HG03521 (cell line): ENCODE results near the gene CCDC13.

Experiments used
- ATAC-seq: cut with Tn5 transposase; IDR thresholded peaks from one replicate; pipeline ENCODE4 v1.9.1; 2021; ENCODE audit warnings: mild to moderate bottlenecking, moderate library complexity; ENCODE audit not compliant: unreplicated experiment

Gene CCDC13

DNA sequence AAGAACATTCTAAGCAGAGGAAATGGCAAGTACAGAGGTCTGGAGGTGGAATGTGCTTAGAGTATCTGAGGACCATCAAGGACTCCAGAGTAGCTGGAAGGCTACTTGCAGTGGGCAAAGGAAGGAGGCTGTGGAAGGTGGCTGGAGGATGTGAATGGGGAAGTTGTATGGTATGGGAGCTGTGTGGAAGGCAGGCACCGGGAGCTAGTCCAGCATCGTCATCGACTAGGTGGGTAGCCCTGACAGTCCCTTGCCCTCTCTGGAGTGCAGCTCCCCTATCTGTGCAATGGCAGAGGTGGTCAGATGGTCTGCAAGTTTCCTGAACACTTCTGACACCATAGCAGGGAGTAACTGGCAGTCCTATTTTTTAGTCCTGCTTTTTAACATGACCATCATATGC lies 19.3 kb downstream of the CCDC13 start:
- ATAC-seq, result no peak

DNA sequence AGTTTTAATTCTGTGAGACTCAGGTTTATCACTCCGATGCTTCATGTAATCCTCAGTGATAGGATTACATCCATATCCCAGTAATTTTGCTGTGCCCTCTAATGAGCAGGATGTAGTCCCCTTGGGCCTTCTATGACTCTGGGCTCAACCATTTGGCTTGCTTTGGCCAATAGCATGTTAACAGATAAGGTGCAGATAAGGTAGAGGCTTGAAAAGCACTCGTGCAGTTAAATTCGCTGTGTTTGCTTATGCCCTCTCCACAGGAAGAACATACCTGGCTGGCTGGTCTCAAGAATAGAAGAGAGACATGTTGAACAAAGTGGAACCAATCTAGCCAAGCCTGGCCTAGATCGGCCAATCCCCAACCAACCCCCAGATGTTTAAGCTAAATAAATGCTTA lies 20.1 kb downstream of the CCDC13 start:
- ATAC-seq, result no peak

DNA sequence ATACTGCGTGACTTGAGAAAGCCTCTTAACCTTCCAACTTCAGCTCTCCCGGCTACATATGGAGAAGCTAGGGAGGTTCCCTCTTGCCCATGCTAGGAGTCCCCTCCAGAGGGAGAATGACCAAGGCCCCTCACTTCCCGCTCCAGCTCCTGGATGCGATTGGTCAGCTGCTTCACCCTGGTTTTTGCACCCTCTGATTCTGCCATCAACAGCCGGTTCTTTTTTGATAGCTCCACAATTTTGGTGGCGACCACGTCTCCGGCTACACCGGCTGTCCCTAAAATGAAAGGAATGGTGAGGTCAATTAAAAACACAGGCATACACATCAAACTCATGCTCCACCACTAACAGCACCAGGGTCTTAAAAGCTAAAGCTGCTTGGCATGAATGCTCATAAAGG lies 20.6 kb downstream of the CCDC13 start:
- ATAC-seq, result no peak

DNA sequence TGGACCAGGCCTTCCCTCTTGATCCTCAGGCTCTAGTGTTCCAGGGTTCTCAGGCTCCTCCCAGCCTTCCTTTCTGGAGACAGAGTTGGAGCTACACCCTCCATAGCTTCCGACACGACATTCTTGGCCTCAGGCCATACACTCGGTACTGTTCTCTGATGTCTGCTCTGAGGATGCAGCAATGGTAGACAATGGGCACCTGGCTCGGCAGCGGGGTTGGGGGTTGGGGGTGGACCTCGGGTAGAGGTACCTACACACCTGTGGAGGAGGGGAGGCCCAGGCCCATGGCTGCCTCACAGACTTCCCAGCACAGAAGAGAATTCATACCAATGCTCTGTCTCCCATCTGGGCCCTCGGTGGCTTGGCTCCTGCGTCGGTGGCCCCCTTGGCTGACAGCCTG lies 21.4 kb downstream of the CCDC13 start:
- no peak for ATAC-seq

DNA sequence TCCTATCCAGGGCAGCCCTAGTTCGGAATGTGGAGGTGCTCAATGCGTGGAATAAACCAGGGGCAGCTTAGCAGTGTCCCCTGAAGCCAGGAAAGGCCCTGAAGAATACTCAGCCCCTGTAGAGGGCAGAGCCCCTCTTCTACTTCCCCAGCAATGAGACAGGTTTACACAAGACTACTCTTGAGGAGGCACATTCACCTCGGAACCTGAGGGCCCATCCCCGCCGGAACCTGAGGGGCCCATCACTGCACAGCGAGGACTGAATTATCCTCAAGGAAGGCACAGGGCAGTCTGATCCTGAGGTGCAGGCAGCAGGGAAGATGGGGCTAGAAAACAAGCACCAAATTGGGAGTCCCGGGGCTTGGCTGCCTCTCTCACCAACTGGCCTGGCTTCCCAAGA lies 22.2 kb downstream of the CCDC13 start:
- ATAC-seq, result no peak

DNA sequence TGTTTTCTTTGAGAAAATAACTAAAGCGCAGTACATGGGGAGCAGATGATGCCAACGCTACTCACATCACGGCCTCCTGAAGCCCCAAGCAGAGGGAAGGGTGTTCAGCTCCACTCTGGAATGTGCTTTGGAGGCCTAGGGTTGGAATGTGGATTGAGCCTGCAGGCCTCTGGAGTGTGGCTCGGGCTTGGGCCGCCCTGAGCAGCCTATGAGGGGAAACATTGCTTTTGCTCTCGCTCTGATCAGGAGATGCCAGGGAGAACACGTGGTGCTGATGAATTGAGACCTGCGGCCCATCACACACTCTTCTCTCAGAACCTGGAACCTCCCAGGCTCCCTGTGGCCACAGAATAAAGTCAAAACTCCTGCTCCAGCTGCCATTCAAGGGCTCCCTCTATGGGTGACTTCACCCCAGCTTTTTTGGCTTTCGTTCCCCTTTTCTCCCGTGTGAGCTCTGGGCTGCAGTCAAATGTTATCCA lies 23.3 kb downstream of the CCDC13 start:
- no peak for ATAC-seq

DNA sequence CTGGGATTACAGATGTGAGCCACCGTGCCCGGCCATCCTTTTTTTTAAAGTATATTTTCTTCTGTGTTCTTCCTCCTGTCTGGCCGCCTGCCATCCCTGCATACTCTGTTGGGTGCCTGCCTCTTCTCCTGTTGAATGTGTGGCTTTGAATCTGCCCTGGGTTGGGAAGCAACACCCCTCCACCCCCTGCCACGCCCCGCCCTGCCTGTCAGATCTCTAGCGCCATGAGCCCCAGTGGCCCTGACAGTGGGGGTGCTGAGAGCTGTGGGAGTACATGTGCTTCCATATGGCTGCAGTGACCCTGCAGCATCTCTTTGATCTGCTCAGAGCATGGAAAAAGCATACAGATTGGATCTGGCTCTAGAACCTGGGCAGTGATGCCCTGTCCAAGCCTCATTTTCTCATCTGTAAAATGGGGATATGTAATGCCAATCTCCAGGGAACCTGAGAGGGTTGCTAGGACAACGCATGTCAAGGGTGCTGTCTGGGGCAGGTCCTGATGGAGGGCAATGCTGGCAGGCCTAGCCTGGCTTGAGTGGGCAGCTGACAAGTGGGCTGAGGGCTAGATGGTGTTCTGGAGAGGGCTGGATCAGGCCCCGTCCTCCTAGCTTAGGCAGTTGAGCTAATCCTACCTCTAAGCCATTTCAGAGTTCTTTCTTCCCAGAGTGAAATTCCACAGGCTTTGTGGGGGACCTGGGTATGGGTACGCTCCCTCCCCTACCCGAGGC lies 23.9 kb downstream of the CCDC13 start:
- no peak for ATAC-seq

DNA sequence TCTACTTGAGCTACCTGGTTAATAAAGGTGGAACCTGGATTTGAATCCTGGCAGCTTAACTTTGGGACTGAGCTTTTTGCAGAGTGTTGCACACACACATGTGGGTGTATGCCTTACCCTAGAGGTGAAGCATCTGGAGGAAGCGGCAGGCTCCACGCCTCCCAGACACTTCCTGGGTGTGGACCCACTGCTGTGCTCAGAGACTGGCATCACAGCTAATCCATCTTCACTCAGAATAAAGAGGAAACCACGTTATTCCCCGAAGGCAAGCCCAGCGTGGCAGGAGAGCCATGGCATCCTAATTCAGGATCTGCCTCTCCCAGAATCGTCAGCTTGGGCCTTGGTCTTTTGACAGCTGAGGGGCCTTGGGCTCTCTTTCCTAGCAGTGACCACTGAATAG lies 25.5 kb downstream of the CCDC13 start:
- ATAC-seq, result no peak

DNA sequence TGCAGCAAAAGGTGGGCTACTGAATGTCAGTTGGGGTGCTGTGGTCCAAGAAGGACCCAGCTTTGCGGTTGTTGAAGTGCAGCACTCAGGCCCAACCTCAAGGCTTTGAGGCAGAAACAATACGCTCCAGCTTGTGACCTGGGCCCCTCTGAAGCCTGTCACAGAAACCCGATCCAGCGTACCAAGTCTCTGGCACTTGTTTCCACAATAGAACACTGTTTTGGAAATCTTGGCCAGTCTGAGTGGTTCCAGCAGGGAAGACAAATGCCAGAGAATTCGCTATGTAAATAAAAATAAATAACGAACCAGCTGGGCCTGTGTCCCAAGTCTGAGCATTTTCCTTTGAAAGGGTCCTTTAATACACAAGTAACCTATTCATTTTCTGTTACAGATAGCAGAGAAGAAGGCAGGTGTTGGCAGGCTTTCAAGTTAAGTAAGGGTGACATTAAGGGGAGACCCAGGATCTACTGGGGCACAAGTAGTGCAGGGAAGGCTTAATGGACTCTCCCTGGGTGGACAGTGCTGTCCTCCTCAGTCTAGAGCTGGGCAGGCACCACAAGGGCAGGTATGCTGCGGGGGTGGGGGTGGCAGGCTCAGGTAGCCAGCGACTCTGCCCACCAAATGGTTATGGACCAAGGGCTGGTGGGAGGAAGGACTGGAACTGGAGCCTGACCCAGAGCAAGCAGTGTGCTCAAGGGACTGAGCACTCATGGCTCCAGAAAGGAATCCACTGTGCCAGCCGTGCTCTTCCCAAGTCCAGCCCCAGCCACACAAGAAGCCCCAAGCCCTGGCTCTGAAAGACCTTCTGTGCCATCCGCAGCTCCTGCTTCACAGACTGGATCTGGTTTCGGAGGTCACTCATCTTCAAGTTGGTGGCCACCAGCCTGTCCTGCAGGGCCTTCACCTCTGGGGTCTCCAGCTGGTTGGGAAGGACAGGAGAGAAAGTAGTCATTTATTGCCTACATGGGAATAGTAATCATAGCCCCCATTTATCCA lies 26.3 kb downstream of the CCDC13 start:
- ATAC-seq, result no peak

DNA sequence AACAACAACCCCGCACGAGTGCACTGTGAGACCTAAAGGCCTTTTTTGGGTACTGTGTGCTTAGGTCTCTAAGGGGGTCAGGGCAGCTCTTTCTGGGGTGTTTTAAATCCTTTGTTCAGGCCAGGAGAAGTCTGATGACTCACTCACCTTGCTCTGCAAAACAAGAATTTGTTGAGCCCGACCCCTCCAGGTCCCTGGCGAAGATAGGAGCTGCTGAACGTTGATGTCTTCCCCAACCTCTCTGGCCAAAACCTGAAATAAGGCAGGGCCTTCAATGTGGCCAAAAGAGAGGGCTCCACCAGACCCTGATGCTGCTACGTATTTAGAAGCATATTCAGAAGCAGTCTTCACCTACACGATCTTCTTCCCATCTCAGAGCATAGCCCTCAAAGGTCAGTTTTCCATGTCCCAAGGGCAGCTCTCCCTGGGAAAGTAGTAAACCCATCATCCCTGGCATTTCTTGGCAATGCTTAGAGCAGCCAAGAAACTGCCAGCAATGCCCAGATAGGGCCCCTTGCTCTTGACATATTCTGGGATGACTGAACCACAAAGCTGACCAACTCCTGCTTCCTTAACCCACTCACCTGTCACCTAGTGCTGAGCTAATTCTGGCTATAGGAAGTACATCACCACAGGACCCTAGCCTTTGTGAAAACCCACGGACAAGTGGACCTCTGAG lies 27.1 kb downstream of the CCDC13 start:
- ATAC-seq, result no peak

DNA sequence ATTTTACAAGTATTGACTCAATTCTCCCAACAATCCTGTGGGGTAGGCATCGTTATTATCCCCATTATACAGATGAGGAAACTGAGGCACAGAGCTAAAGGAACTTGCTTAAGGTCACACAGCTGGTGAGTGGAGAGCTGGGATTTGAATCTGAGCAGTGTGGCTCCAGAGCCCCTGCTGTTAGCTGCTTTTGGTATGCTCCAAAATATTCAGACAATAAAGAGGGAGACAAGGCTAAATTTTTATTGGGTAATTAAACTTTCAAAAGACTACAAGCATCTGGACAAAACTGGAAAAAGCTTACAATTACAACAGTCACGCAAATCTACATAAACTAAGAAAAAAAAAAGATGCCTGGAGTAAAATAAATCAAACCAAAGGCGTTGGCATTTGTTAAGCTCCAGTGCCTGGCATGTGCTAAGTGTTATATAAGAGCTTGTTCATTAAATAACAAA lies 27.7 kb downstream of the CCDC13 start:
- no peak for ATAC-seq

DNA sequence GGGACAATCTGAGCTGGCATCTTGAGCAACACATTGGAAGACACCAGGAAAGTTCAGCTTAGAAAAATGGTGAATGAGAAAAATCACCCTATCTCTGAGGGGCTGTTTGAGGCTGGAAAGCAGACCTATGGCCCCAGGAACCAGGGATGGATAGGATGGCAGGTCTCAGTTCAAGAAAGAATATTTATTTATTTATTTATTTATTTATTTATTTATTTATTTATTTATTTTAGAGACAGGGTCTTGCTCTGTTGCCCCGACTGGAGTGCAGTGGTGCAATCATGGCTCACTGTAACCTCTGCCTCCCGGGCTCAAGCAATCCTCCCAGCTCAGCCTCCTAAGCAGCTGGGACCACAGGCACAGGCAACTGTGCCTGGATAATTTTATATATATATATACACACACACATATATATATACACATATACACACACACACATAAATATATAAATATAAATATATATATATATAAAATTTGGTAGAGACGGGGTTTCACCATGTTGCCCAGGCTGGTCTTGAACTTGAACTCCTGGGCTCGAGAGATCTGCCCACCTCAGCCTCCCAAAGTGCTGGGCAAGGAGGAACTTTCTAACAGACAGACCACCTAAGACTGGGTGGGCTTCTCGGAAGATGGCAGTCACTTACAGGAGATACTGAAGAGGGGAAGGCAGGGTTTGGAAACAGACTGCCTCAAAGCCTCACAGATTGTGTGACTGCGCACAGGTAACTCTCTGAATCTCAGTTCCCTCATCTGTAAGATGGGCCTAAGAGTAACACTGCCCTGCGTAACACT lies 29.7 kb downstream of the CCDC13 start:
- ATAC-seq, result no peak

DNA sequence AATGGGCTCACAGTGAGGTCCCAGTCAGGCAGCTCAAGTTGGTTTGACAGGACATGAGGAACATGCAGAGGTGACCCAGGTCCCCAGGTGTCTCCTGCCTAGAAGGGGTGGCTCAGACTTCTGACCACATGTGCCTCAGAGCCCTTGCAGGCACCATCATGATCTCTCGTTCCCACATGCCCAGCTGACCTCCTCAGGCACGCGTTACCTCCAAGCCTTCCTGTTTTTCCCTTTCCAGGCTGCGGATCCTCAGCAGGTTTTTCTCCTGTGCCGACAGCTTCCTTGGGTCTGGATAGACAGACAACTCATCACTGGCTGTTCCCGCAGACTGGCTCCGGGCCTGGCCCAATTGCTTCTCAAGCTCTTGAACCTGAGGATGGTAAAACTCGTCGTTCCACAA lies 30.4 kb downstream of the CCDC13 start:
- no peak for ATAC-seq

DNA sequence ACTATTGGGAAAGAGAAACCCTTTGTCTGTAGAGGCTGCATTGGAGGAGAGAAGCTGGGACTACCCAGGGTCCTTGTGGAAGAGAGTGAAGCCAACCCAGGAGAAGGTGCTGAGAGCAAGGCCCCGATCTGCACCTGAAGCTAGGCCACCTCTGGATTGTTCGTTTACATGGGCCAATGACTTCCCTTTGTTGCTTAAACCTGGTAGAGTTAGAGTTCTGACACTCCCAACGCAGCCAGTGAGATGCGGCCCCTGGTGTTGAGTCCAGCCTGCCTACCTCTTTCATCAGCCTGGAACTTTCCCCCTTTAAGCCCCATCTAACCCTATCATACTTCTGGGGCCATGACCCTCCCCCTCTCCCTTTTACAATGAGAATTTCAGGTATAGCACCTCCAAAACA lies 30.8 kb downstream of the CCDC13 start:
- ATAC-seq, result no peak

DNA sequence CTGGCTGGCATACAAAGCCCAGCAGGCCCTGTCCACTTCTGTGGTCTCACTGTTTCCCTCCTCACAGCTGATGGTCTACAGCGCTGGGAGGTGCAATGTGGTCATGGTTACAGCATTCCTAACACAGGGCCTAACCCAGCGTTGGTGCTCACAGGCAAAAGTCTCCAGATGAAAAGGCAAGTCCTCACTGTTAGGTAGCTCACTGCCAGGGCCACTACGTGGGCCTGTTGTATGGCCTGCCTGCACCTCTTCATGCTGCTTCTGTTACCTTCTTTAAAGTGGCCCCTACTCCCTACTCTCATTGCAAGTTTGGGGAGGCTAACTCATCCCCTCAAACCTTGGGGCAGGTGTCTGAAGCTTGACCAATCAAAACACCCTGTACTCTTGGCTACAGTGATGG lies 31.3 kb downstream of the CCDC13 start:
- no peak for ATAC-seq

DNA sequence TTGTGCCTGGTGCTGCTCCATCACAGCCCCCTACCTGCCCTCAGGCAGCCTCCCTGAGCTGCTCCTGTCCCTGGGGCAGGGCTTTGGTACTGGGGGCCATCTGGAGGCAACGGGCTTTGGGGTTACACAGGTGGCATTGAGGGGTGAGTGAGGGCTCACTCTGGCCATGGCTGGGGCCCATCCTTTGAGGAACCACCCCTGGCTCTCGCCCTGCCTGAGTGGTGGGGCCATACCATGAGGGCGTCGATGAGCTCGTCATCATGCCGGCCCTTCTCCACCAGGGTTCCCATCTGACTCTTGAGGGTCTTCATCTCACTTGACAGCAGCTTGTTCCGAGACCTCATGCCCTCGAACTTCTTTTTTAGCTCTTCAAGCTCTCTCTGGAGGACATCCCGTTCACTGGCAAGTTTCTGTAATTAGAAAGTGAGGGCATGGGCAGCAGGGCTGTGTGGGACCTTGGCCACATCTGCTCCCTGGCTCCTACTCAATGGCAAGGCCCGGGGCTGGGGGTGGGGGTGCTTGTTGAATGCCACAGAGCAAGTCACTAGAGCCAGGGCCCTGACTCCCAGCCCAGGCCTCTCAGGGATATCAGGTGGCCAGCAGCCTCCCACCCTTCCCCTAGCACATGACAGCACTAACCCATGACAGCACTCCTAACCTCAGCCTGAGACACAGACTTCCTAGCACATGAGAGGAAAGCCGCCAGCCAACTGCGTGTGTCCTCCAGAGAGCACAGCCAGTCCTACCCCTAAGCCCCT lies 33.5 kb downstream of the CCDC13 start:
- ATAC-seq, result no peak

DNA sequence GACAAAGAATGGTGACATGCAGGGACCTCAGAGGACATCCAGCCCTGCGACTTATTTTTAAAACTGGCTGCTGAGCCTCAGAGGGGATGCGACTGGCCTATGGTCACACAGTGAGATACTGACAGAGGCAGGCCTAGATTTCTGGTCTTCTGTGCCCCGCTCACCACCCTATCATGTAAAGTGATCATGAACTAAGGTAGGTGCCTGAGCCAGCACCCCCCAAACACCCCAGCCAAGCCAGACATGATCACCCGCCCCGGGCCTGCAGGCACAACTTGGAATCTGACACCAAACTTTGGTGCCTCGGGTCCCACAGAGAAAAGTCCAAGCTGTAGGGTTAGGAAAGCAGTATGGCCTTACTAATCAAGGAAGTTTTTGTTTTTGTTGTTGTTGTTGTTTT lies 36.5 kb downstream of the CCDC13 start:
- no peak for ATAC-seq

DNA sequence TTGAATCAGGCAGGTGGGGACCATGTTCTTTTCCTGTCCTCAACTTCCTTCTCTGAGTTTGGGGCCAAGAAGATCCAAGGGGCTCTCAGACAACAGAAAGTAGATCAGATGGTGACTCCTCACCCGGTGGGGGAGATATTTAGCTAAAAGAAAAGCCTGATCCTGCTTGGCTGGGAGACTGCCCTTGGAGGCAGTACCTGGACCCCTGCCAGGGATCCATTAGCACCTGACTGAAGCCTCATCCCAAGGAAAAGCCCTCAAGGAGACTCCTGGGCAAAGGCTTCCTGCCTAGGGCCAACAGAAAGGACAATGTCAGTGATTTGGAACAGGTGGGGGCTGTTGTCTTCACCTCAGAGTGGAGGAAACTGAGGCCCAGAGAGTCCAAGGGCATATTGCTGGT lies 37.0 kb downstream of the CCDC13 start:
- no peak for ATAC-seq

DNA sequence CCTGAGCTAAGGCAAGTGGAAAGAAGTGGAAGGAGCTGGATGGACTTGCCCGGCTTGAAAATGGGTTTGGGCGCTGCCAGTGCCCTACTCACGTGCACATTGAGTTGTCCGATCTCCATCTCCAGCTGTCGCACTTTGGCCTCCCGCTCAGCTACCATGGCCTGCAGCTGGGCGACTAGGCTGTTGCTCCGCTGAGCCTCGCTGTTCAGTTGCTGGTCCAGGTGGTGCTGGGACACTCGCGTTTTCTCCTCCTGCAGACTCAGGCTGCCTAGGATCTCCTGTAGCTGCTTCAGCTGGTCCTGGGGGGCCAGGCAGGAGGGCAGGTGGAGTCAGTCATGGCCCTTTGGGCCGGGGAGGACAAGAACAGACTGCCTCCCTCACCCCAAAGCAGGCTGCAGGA lies 37.4 kb downstream of the CCDC13 start:
- ATAC-seq, result no peak

DNA sequence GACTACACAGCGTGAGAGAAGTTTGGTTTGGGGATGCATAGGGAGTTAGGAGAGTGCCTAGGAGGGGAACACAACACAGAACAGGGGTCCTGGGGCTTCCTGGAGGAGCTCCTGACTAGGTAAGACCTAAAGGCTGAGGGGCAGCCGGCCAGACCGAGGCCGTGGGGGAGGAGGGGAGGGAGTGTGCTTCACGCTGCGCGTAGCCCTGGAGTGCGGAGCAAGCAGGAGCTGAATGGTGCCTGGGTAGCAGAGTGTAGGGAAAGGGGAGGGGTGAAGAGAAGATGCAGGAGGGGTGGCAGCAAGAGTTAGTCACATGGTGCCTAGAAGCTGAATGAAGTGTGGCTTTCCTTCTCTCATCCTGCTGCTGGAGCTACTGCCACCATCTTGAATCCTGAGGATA lies 38.0 kb downstream of the CCDC13 start:
- ATAC-seq, result no peak
